NCI-H1417 treated with DMSO at 0.1 percent for 48 hours (cell line): ENCODE data around the gene YRDC.
"Not testable (repeated sequence)": the region's sequence is repeated elsewhere in the genome, so short reads cannot be mapped to it uniquely, and the experiment has no call there.

Source experiments
- DNase-seq: peaks from one replicate; lab custom pipeline; 2025; lab: John Stamatoyannopoulos, UW

Gene YRDC

DNA sequence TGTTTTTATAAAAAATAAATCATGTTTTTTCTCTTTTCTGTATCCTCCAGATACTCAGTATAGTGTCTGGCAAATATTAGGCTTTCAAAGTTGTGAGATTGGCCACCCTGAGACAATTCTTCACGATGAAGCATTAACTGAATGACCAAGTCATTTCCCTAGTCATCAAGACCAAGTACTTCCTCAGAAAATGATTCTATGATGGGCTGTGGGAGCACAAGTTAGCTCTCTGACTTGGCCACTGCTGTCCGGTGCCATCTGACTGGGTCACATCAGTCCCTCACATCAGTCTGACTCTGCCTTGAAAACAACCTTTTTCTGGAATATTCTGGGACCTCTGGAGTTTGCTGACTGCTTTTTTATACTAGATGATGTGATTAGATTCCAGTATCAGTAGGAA is 13.5 kb upstream of the YRDC start:
- no peak for DNase-seq

DNA sequence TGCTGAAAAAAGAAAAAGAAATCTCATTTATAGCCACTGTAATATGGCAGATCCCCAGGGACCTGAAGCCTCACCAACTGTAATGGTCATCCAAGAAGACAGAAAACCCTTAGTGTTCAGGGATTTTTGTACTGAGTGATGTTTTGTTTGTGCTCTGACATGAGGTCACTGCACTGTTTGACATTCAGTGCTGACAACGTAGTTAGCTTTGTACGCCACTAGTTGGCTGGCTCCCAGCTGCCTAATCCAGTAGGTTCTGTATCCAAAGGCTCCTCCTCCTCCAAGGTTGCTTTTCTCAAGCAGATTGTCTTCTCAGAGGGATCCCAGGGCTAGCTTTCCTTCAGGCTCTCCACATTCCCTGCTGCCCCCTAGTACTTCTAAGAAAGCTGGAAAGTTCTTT is 9.5 kb upstream of the YRDC start:
- no peak for DNase-seq

DNA sequence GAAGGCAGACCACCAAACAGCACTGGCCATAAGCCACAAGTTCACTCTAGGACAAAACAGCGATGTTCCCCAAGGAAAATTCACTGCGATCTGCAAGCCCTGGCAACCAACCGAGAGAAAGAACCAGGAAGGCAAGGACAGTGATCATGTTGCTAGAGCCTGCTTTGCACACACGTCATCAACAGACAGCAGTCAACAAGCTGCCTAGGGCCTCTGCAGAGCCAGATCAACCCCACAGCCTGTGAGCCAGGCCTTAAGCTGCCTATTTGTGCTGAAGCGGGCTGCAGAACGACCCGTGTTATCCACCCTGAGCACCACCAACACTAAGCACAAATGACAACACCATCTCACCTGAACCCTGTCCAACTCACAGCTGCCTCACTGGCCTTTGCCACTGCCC is 6.2 kb upstream of the YRDC start:
- no peak for DNase-seq

DNA sequence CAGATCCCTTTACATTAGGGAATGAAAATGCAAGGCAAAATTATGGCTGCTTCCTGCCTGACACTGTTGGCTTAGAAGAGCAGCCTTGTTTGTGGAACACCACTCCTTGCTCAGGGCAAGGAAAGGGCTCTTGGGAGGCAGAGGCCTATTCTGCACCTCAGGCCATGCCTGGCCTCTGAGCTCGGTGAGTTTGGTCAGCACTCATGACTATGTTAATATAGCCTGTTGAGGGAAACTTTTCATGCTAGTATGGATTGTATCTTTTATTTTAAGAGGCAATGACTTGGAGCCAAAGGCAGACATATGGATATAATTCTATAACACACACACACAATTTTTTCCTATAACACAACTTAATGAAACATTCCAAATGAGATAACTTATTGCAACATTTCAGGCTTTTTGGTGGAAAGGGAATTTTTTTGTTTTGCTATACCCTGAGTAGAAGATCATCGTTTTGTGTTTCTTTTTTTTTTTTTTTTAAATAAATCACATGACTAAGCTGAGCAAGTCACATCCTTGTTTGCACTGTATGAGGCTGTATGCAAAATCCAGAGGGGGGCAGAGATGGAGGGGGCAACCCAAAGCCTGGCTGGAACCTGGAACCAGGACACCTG is 5.6 kb upstream of the YRDC start:
- DNase-seq = no peak

DNA sequence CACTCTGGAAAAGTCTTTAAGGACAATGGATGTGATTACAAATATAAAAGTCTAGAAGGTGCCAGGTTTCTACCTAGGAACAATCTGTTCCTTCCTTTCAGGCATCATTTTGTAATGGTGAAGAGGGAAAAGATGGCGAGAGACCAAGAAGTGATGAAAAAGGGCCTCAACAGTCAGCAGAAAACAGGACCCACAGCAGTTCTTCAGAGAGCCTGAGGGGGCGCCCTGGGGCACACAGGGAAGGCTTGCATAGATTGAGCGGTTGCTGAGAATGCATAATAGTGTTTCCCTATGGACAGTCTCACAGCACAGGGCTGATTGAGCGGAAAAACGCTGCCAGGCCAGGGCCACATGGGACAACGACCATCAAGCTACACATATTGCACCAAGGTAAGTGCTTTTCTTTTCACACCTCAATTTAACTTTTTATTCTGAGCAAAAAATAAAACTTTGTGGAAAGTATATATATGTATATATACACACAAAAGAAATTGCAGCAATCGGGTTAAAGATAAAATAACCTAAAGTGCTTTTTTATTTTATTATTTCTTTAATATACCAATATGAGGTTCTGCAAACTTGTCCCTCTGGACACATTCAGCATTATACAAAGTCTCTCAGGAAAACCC is 3.1 kb upstream of the YRDC start:
- DNase-seq = no peak

DNA sequence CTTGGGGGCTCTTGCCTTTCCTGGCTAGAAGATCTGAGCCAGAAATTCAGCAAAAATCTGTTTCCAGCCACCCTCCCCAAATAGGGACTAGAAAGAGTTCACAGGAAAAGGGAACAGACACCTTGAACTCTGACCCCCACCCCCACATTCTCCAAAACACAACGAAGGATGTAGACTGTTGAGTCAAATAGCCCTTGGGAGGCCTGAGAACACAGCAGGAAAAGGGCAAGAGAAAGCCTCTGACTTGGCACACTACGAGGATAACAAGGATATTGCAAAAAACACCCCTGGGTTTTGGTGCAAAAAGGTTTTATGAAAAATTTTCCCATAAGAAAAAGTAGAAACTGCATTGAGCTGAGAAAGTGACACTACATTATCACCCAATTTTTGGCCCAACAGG is 1.9 kb upstream of the YRDC start:
- DNase-seq = no peak

DNA sequence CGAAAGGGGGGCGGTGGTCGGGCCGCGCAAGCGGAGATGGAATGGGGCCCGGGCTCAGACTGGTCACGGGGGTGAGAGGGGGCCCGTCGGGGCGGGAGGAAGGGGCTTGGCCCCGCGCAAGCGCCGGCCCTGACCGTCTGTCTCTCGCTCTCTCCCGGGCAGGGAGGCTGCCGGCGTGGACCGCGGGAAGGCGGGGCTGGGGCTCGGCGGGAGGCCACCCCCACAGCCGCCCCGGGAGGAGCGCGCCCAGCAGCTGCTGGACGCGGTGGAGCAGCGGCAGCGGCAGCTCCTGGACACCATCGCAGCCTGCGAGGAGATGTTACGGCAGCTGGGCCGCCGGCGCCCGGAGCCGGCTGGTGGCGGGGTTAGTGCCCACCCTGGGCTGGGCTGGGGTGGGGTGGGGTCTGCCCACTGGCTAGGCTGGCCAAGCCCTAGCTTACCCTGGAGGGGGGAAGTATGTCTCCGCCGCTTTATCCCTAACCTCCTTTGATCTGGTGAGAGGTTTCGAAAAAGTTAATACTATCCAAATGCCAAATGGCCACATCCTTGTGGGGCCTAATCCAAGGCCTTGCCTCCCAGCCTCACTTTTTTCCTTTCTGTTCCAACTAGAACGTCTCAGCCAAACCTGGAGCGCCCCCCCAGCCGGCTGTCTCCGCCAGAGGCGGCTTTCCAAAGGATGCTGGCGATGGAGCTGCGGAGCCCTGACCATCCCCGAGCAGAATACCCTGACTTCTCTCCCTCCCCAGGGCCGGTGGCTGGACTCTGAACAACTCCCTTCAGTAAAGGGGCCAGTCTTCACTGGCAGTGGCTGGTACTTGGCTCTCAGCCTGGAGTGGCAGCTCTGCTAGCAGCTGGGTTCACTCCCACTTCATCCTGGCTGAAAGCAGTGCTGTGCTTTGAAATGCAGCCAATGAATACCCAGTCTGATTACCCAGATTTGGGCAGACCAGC is 636 bp upstream of the YRDC start:
- peak; percentile 9 for DNase-seq

DNA sequence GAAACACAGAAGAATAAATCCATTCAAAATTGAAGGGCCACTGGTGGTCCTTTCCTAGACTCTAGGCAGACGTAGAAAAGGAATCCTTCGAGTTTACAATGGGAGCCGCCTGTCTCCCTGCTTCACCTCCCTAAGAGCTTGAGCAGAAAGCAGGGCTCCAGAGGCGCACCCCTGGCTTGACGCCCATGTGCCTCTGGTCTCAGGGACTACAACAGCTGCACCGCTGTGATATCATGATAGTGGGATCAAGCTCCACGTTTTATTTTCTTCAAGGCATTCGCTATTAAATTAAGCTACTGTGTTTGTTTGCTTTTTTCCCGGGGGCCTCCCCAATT is 821 bp downstream of the YRDC start:
- DNase-seq = no peak

DNA sequence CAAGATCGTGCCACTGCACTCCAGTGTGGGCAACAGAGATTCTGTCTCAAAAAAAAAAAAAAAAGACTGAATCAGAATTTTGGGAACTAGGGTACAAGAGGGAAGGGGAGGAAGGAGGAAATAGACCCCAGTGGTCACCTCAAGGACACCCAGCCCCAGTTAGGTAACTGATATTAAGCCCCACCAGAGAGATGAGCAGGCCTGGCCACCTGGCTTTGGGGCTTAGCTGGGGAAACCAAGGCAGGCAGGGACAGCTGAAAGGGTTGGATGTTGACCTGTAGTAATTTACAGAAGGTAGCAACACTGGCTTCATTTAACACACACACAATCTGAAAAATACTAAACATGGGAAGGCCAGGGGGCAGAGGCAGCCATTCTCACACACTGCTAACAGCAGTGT is 5.6 kb downstream of the YRDC start:
- no peak for DNase-seq

DNA sequence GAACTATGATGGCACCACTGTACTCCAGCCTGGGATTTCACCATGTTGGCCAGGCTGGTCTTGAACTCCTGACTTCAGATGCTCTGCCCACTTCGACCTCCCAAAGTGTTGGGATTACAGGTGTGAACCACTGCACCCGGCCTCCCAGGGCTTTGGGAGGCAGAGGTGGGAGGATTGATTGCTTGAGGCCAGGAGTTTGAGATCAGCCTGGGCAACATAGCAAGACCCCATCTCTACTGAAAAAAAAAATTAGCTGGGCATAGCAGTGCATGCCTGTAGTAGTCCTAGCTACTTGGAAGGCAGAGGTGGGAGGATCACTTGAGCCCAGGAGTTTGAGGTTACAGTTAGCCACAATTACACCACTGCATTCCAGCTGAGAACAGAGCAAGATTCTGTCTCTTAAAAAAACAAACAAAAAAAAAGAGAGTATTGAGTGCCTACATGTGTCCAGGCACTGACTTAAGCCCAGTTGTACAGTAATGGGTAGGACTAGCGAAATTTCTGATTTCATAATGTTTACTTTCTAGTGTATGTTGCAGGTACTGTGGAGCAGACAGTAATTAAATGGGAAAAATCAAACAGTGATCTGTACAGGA is 10.2 kb downstream of the YRDC start:
- no peak for DNase-seq

DNA sequence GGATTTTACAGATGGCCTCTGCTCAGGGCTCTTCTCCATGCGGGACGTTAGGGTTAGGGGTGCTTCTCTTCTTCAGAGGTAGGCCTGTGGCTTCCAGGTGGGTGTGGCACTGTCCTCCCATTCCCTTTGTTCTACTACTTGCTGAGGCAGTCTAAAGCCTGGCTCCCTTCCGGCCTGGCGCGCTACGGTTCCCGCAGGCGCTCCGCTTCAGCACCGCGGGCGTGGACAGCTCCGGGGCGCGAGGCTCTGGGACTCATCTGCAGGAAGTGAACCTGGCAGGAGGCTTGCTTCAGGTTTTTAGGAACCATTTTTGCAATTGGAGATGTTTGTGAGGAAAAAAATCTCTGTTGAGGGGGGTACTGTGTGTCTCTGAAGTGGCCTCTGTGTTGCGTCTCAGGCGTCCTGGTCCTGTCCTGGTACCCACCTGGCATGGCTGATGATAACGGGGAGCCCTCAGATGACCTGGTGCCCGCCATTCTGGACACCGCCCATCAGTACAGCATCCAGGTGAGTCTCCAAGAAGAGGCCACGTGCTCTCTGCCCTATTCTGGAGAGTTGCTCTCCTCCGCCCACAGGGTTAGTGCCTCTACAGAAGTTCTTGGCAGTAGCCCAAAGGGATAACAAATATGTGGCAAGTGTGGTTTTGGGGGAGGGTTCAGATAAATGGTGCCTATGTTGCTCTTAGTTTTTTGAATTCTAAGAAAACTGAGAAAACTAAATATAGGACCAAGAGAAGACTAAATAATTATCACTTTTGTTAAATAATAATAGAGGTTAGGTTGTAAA is 12.5 kb downstream of the YRDC start:
- DNase-seq = no peak

DNA sequence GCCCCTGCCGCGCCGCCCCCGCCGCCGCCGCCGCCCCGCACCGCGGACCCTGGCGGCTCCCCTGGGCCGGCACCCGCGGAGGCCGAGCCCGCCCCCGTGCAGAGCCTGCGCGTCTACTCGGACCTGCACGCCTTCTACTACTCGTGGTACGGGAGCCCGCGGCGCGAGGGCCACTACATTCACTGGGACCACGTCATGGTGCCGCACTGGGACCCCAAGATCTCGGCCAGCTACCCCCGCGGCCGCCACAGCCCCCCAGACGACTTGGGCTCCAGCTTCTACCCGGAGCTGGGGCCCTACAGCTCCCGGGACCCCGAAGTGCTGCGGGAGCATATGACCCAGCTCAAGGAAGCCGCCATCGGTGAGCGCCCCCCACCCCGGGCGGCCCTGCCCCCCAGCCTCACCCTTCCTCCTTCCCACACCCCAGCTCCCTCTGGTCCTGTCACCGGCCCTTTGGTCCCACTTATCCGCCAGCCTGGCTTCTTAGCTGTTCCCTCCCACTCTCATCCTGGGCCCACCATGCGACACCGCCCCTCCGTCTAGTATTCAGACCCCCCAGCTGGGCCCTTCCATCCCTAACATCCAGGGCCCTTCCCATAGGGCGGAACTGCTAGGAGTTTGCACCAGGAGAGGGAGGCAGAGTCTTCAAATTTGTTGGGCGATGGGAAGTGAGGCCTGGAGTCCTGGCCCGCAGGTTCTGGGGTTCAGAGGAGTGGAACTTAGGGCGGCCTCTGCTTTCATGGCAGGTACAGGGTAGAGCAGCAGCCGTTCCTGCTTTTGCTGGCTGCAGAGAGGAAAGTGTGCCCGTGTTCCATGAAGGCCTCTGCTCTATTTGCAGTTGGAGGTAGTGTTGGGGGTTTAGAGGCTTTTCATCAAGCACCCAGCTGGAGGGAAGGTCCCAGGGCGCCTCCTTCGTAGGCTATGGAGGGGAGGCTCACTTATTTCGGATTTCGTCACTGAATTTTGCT is 13.4 kb downstream of the YRDC start:
- DNase-seq = no peak

DNA sequence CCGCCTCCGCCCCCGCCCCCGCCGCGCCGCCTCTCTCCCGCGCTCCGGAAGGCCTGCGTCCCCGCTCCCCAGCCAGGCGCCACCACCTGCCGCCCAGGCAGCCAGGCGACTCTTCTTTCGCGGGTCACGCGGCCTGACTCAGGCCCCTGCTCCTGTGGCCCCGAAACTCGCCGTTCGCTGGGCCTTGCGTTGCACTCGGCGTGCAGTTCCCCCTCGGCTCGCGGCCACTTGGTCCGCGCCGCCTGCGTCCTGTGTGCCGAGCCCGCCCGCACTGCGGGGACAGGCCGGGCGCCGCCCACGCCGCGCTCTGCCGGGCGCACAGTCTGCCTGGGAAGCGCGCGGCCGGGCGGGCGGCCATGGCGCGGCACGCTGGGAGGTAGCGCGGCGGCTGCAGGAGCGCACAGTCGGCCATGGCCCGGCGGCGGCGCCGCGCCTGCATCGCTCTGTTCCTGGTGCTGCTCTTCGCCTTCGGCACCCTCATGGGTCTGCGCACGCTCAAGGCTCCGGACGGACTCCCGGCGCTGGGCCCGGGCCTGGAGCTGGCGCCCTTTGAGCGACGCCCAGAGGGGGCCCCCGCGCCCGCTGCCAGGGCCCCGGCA is 14.1 kb downstream of the YRDC start, which contains the start of gene MANEAL:
MANEAL (plus strand) TSS at position 75 of the 599 bp plus-strand sequence; CDS start at position 411, 336 bp downstream.
- DNase-seq = no peak

DNA sequence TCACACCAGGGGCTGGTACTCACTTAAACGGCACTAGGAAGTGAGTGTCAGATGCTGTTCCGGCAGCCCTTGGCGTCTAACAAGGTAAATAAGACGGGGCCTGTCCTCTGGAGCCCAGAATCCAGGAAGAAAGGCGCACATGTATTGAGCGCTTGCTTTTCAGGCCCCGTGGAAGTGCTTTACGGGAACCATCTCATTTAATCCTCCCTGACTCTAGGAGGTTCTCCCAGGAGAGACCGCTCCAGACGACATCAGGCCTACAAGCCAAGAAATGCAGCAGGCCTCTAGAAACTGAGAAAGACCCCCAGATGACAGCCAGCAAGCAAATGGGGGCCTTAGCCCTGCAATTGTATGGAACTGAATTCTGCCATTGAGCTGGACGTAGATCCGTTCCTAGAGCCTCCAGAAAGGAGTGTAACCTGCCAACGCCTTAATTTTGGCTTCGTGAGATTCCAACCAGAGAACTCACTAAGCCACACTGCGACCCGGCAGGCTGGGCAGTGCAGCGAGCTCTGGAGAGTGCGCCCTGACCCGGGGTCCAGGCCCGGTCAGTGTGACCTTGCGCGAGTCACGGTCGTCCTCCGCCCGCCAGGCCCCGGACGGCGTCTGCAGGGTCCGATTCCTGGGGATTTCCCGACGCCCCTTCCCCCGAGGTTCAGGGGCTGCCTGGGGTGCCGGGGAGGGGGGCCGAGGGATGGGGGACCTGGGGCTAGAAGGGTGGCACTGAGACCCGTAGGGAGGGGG is 14.9 kb downstream of the YRDC start:
- no peak for DNase-seq

DNA sequence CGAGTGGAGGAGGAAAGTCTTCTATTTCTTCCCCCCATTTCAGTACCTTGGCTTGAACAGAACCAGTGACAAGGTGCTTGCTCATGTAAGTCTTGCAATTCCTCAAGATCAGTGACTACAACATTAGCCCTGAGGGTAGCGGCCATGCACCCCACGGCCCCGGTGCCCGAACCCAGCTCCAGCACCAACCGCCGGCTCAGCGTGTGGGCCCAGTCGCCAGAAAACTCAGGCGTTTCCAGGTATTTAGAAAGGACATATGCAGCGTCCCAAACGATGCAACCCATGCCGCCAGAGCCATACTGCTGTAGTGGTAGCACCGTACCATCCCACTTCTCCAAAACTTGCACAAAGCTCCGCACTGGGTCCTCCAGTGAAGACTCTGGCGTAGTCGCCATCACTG is 25.5 kb downstream of the YRDC start:
- no peak for DNase-seq

DNA sequence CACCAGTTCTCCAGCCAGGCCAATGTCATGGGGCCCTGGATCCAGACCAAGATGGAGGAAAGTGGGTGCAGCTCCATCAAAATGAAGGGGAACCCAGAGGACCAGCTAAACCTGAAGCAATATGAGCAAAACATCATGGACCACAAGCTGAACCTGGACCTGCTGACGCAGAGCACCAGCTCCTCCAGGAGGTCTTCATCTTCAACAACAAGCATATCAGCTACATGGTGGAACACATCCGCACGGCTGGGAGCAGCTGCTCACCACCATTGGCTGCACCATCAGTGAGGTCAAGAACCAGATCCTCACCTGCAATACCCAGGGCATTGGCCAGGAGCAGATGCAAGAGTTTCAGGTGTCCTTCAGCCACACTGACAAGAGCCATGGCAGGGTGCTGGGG is 29.4 kb downstream of the YRDC start:
- DNase-seq = no peak

DNA sequence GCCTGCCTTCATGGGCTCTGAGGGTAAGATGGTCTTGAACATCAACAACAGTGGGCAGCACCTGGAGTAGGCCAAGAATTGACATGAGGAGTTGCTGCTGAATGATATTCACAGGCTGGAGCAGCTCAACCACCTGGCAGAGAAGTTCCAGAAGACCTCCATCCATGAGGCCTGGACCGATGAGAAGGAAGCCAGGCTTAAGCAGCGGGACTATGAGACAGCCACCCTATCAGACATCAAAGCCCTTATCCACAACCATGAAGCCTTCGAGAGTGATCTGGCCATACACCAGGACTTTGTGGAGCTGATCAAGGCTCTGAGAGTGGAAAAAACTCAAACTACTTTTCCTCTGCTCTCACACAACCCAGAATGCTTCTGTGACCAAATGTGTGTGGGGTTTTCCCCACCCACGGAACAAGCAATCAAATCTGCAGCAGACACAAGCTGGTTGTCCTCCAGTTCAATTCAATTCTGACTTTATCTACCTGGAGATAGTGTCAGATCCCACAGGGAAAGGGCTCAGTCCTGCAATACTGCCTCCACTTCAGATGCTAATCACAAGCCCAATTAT is 31.0 kb downstream of the YRDC start:
- DNase-seq = no peak

DNA sequence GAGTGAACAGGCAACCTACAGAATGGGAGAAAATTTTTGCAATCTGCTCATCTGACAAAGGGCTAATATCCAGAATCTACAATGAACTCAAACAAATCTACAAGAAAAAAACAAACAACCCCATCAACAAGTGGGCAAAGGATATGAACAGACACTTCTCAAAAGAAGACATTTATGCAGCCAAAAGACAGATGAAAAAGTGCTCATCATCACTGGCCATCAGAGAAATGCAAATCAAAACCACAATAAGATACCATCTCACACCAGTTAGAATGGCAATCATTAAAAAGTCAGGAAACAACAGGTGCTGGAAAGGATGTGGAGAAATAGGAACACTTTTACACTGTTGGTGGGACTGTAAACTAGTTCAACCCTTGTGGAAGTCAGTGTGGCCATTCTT is 36.6 kb downstream of the YRDC start:
- not testable (repeated sequence) for DNase-seq

DNA sequence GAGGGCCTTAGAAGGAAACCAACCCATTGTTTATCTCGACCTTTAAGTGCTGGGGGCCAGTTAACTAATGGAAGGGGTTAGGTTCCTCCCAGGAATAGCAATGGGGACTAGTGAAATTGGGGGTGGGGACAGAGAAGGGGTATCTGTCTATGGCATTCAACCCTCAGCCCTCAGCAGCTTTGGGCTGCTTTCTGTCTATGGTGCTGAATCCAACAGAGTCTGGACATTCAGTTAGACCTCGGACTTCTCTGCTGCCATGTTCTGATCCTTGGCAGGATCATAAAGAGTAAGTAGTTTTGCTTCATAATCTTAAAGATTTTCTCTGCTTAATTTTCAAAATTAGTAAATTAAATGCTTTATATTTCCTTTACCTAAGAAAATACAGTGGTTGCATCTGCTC is 40.5 kb downstream of the YRDC start:
- no peak for DNase-seq
